Measurements from ENCODE around the gene CES3.

GRCh38 chr16:66960270-66960669, 796 bp upstream of the CES3 start:
- TF ChIP-seq FOXM1 (IDR thresholded peaks at IDR 0.05; ENCODE audit: borderline replicate concordance): no peak
- no peak for TF ChIP-seq SP1 (IDR thresholded peaks at IDR 0.05)
- TF ChIP-seq FOXK2 (IDR thresholded peaks at IDR 0.05): no peak
- TF ChIP-seq ZNF384 (IDR thresholded peaks at IDR 0.05): no peak
- TF ChIP-seq HDGF (IDR thresholded peaks at IDR 0.05; ENCODE audit: borderline replicate concordance): no peak
- no peak for TF ChIP-seq TARDBP (IDR thresholded peaks at IDR 0.05)
- TF ChIP-seq NFRKB (IDR thresholded peaks at IDR 0.05): no peak
- no peak for TF ChIP-seq BHLHE40 (IDR thresholded peaks at IDR 0.05; ENCODE audit: borderline replicate concordance)
- no peak for TF ChIP-seq LEF1 (IDR thresholded peaks at IDR 0.05; ENCODE audit: borderline replicate concordance)
- TF ChIP-seq FOXA1 (IDR thresholded peaks at IDR 0.05): no peak
